Measurements from ENCODE around the gene ENAM.
"Not testable (repeated sequence)": the region's sequence is repeated elsewhere in the genome, so short reads cannot be mapped to it uniquely, and the experiment has no call there.

The ENAM gene

DNA sequence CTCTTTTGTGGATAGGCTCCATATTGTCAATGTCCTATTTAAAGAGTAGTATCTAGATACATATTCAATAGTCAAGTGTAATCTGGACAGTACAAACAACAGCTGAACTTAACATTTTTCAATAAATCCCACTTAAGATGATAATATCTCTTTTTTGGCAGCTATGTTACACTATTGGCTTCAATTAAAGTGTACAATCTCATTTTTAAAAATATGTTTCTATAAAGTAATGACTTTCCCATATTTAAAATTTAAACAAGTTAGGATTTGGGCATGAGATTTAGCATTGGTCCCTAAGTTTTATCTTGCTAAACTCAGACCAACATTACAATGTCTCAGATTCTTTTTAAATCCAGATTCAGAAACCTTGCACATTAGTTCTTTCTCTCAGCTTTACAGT is 45.6 kb downstream of the ENAM start:
- DNase-seq (ENCODE audit: extremely low read depth in 1 of 2, low read depth in 1 of 2): no peak

DNA sequence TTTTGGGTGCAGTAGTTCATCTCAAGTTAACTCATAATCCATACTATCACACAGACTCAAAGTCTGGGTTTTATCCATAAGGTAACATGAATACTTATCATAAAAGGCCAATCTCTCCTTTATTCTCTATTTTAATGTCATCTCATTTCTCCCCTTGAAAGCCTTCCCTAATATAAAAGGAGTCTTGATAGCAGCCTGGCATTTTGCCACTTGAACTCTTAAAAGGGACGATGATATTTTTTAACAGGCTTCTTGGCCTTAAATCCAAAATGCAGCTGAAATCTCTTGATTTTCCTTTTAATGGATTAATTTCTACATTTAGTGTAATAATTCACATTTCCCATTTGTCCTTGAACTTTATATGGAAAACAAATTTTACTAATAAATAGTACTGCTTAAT is 46.2 kb downstream of the ENAM start:
- no peak for DNase-seq (ENCODE audit: extremely low read depth in 1 of 2, low read depth in 1 of 2)

DNA sequence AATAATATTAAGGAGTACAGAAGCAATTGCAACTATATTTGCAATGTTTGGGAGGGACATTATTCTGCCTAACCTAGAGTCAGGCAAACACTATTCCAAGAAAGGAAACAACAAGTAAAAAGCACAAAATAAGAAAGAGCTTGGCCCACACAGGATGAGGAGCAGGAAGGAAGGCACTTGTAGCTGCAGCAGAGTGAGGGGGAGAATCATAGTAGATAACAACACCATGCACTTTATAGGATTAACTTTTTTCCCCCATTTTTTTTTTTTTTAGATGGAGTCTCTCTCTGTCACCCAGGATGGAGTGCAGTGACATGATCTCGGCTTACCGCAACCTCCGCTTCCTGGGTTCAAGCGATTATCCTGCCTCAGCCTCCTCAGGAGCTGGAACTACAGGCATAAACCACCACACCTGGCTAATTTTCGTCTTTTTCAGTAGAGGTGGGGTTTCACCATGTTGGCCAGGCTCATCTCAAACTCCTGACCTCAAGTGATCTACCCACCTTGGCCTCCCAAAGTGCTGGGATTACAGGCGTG is 48.1 kb downstream of the ENAM start:
- no peak for DNase-seq (ENCODE audit: extremely low read depth in 1 of 2, low read depth in 1 of 2)

DNA sequence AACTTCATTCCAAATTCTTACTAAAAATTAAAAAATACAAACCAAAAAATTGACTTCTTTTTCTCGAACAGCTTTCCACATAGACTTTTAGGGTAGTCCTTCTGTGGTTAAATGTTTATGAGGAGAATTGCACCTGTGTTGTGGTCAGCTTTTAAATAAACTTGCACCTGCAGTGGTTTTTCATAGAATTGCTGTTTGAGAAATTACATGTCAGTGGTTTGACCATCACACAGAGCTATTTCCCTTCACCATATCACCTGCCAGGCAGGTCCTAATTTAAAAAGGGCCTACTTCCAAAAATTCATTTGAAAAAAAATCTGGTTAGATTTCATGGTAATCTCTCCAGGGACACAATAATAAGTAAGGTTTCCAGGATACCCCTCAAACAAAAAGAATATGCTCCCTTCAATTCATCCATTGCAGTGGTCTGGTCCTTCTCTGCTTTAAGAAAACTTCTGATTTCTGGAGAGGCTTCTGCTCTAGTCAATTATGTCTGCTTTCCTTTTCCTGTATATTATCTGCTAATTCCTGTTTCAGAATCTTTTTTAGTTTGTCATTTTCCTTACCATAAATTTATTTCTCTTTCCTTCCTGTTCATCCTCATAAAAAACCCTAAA is 49.9 kb downstream of the ENAM start:
- no peak for DNase-seq (ENCODE audit: extremely low read depth in 1 of 2, low read depth in 1 of 2)

DNA sequence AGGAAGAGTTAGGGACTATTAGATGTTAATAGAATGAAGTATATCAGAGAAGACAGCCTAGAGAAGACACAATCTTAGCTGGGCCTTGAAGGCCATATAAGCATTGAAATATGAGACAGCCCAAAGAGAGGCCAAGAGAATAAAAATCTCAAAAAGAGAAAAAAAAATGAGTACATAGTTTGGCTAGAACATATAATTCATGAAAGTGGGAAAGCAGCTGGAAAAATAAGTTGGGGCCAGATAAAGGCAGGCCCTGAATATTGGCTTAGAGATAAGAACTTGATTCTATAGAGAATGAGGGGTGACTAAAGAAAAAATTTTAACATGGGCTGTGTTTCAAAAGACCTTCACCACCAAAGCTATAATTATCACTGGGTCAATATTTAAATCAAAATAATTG is 52.4 kb downstream of the ENAM start:
- no peak for DNase-seq (ENCODE audit: extremely low read depth in 1 of 2, low read depth in 1 of 2)

DNA sequence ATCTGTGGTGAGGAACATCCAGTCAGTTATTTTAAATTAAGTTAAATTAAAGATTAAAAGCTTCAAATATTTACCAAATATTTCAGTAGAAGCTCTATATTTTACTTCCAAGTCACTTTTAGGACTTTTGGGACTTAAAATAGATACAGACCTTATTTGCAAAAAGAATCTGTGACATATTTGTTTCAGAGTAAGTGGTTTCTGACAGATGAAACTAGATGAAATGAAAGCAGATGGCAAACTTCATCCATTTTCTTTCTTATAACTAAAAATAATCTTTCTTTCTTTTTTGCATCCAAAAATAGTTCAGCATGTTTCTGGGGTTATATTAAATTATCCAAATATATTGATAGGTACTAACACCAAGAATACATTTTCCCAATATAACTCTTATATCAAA is 53.2 kb downstream of the ENAM start:
- no peak for DNase-seq (ENCODE audit: extremely low read depth in 1 of 2, low read depth in 1 of 2)

DNA sequence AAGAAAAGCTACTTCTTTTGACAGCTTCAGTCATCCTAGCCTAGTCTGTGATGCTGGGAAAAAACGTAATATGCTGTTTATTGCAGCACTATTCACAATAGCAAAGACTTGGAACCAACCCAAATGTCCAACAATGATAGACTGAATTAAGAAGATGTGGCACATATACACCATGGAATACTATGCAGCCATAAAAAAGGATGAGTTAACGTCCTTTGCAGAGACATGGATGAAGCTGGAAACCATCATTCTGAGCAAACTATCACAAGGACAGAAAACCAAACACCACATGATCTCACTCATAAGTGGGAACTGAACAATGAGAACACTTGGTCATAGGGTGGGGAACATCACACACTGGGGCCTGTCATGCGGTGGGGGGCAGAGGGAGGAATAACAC is 53.6 kb downstream of the ENAM start:
- not testable (repeated sequence) for DNase-seq (ENCODE audit: extremely low read depth in 1 of 2, low read depth in 1 of 2)

DNA sequence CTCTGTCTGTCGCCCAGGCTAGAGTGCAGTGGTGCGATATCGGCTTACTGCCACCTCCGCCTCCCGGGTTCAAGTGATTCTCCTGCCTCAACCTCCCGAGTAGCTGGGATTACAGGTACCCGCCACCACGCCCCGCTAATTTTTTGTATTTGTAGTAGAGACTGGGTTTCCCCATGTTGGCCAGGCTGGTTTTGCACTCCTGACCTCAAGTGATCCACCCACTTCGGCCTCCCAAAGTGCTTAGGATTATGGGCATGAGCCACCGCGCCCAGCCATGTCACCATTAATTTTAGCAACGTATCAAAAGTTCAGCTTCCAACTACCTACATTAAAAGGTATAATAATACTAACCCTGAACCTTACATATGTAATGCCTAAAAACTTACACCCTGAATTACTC is 58.8 kb downstream of the ENAM start:
- DNase-seq (ENCODE audit: extremely low read depth in 1 of 2, low read depth in 1 of 2): no peak

DNA sequence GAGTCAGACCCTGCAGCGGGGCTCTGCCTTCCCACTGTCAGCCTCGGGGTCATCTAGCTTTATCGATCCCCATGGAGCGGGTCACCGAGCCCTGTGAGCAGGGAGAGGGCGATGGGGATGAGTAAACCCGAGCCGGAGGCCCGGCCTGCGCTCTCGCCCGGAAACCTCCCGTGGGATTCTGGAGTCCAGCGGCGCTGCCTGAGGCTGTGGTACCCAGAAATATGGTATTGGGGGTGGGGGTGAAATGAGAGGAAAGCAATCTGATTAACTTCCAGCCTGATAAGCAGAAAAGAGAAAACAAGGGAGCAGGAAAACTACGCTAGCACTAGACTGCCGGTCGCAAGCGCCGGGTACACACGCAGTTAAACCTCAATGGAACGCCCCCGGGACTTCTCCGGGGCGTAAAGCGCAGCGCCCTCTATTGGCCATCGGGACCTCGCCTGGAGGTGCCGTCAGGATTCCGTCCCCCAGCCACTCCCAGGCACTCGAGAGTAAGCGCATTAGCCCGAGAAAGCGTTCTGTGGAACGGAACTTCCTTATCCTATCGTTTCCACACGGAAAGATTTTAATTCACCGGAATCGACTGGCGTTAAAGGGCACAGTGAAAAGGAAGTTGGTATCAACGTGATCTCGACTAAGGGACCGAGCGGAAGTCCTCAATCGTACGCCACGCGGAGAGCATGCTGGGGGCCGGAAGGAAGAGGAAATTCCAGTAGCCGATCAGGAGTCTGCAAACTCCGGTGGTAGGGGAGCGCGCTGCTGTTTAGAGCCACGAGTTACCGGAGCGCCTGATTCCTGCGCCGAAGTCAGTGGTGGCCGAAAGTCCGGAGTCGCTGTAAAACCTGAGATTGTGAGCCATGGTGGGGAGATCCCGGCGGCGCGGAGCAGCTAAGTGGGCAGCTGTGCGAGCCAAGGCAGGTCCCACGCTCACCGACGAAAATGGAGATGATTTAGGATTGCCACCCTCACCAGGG is 59.6 kb downstream of the ENAM start, which contains the start of gene UTP3:
TSS of gene UTP3 (plus strand) at position 712 of the 974 bp plus-strand sequence. CDS start at position 858, 146 bp downstream.
- DNase-seq (ENCODE audit: extremely low read depth in 1 of 2, low read depth in 1 of 2): peak; percentile 82 to 88

DNA sequence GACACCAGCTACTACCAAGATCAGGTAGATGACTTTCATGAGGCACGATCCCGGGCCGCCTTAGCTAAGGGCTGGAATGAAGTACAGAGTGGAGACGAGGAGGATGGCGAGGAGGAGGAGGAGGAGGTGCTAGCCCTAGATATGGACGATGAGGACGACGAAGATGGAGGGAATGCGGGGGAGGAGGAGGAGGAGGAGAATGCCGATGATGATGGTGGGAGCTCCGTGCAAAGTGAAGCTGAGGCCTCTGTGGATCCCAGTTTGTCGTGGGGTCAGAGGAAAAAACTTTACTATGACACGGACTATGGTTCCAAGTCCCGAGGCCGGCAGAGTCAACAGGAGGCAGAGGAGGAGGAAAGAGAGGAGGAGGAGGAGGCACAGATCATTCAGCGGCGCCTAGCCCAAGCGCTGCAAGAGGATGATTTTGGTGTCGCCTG is 60.3 kb downstream of the ENAM start:
- no peak for DNase-seq (ENCODE audit: extremely low read depth in 1 of 2, low read depth in 1 of 2)

DNA sequence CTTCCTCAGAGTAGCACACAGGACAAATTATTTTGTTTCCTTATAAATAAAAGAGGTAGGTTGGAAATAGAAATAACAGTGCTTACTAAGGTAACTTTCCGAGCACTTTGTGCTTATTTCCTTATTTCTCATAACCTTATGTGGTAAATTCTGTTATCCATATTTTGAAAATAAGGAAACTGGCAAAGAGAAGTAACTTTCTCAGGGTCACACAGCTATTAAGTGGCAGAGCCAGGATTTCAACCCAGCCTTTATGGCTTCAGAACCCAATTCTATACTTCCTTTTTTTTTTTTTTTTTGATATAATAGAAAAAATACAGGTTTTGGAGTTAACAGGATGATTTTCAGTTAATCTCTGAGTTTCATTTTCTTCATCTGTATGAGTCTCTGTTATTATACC is 63.1 kb downstream of the ENAM start:
- DNase-seq (ENCODE audit: extremely low read depth in 1 of 2, low read depth in 1 of 2): no peak

DNA sequence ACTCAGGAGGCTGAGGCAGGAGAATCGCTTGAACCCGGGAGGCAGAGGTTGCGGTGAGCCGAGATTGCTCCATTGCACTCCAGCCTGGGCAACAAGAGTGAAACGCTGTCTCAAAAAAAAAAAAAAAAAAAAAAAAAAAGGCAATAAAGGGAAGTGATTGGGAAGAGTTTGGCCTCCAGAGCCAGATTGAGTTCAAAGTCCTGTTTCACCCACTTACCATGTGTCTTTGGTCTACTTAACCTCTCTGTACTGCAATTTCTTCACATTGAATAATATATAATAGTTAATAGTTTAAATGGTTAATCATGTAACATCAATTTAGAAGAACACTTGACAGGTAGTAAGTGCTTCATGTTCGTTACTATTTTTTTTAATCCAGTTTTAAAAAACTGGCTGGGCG is 66.1 kb downstream of the ENAM start:
- DNase-seq (ENCODE audit: extremely low read depth in 1 of 2, low read depth in 1 of 2): not testable (repeated sequence)
